ENCODE results near the gene SCUBE2. TPM values are rescaled to one million over a fixed set of nuclear protein-coding genes. Genes with fewer than 3 reads are reported as not detected.

The SCUBE2 gene
- total RNA-seq, 4 donors from 2014 or later: 4.4 to 17.3 (median 10.3) TPM

DNA sequence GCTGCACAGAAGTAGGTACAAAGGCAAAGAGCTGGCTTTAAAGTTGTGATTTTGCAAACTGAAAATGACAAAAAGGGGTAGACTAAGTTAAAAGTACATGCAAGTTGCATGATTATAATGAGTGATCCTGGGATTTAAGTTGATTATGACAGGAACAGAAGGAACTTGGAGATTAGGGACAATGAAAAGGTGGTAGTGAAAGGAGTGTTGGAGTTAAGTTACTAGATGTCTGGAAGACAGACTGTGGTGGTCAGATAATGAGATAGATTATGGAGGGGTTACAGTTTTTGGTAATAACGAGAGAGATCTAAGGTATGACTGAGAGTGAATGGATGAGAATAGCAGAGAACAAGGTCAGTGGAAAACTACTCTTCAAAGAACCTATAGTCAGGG is 119.5 kb downstream of the SCUBE2 start:
- H3K4me3 ChIP-seq (ENCODE audit: low read depth, poor library complexity, severe bottlenecking): no peak overlapping the region
- WGBS, 2 donors: 76 to 80% methylated on average over 1 of the region's 1 CpG
- intact Hi-C loops (cut with DNase I; ENCODE audit: low total_unique reads): no loop called here
- no peak for TF ChIP-seq POLR2A (IDR thresholded peaks at IDR 0.05)
- TF ChIP-seq, protein P1, sequence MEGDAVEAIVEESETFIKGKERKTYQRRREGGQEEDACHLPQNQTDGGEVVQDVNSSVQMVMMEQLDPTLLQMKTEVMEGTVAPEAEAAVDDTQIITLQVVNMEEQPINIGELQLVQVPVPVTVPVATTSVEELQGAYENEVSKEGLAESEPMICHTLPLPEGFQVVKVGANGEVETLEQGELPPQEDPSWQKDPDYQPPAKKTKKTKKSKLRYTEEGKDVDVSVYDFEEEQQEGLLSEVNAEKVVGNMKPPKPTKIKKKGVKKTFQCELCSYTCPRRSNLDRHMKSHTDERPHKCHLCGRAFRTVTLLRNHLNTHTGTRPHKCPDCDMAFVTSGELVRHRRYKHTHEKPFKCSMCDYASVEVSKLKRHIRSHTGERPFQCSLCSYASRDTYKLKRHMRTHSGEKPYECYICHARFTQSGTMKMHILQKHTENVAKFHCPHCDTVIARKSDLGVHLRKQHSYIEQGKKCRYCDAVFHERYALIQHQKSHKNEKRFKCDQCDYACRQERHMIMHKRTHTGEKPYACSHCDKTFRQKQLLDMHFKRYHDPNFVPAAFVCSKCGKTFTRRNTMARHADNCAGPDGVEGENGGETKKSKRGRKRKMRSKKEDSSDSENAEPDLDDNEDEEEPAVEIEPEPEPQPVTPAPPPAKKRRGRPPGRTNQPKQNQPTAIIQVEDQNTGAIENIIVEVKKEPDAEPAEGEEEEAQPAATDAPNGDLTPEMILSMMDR (IDR thresholded peaks at IDR 0.05): no peak
- no peak for DNase-seq (ENCODE audit: low spot score in 2 of 2)

DNA sequence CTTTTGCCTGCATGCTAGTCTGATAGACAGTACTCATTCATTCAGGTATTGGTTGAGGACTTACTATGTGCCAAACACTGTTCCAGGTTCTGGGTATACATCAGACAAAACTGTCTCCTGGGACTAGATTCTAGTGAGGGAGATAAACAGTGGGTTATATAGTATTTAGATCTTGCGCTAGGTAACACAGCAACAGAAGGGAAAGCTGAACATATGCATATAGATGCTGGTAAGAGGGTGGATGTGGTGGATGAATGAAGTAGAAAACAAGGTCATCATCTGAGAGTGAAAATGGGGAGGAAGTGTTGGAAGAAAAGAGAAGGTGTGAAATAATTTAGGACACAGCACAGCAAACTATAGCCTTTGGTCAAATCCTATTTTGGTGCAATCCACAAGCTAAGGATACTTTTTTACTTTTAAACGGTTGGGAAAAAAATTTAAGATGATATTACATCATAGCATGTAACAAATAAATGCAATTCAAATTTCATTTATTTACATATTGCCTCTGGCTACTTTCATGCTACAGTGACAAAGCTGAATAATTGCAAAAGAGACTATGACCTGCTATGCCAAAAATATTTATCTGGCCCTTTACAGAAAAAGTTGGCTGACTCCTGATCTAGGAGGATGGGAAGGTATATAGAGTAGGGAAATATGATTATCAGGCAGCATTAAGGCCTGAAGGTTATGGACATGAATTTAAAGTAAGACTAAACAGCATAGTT is 120.0 kb downstream of the SCUBE2 start:
- 65 to 75% methylated on average over 2 of the region's 2 CpGs for WGBS, 2 donors
- H3K4me3 ChIP-seq (ENCODE audit: low read depth, poor library complexity, severe bottlenecking): no peak overlapping the region
- no peak for DNase-seq (ENCODE audit: low spot score in 2 of 2)
- intact Hi-C loops (cut with DNase I; ENCODE audit: low total_unique reads): no loop called here
- no peak for TF ChIP-seq POLR2A (IDR thresholded peaks at IDR 0.05)
- TF ChIP-seq, protein P1 (IDR thresholded peaks at IDR 0.05): no peak

Small RNA genes within 50 kb of the gene (microRNA-seq; reads per million reads assigned to microRNA genes)
- gene MIR5691 (ENCODE audit: borderline number of aligned reads in 1 of 2, borderline replicate concordance in 2 of 2): 0 to 0.57 reads per million in 2 donors

Other genes with a start within 250 kb of the SCUBE2 start
- gene AKIP1, start 180.4 kb downstream of the SCUBE2 start, total RNA-seq: 10 to 100 TPM; 10.1 to 18.6 (median 13.6) TPM
- not detected for gene C11orf16, start 158.7 kb downstream of the SCUBE2 start, total RNA-seq
- gene ASCL3, start 148.6 kb downstream of the SCUBE2 start, total RNA-seq: not detected
- 10 to 100 TPM; 40.4 to 54.7 (median 48.0) TPM for gene TMEM9B, start 127.2 kb downstream of the SCUBE2 start, total RNA-seq
- gene NRIP3, start 87.6 kb downstream of the SCUBE2 start, total RNA-seq: 10 to 100 TPM in 1 of 4 donors, 1 to 10 TPM in 3; 1.3 to 15.6 (median 1.9) TPM
- gene DENND5A, start 173.8 kb upstream of the SCUBE2 start, total RNA-seq: 10 to 100 TPM; 21.2 to 34.1 (median 28.7) TPM
- 10 to 100 TPM; 30.5 to 41.1 (median 39.4) TPM for gene TMEM41B, start 223.0 kb upstream of the SCUBE2 start, total RNA-seq